ENCODE data around the gene GMCL2. TPM values are rescaled to one million over a fixed set of nuclear protein-coding genes. Genes with fewer than 3 reads are reported as not detected.
A peak's percentile ranks its signal among the peaks of the same experiment; 100 is the strongest.

GMCL2 gene
- total RNA-seq, 1 donor from 2014 or later, result not detected

- DNase-seq (ENCODE audit: low spot score), result no peak
Observed at GRCh38 chr5:178182158-178182876, 4.9 kb downstream of the GMCL2 start.

GRCh38 chr5:178180141-178180863 lies 6.9 kb downstream of the GMCL2 start:
- no peak for DNase-seq (ENCODE audit: low spot score)

- DNase-seq (ENCODE audit: low spot score), result no peak
Observed at GRCh38 chr5:178177569-178177968, 9.6 kb downstream of the GMCL2 start.

- no peak for DNase-seq (ENCODE audit: low spot score)
Observed at GRCh38 chr5:178176791-178177190, 10.4 kb downstream of the GMCL2 start.

- DNase-seq (ENCODE audit: low spot score), result no peak
Observed at GRCh38 chr5:178174456-178174855, 12.7 kb downstream of the GMCL2 start.

- no peak for DNase-seq (ENCODE audit: low spot score)
Observed at GRCh38 chr5:178170455-178170854, 16.7 kb downstream of the GMCL2 start.

- no peak for DNase-seq (ENCODE audit: low spot score)
Observed at GRCh38 chr5:178165581-178165980, 21.6 kb downstream of the GMCL2 start.

- peak; percentile 77 for DNase-seq (ENCODE audit: low spot score)
Observed at GRCh38 chr5:178163772-178164735, 23.1 kb downstream of the GMCL2 start.

- no peak for DNase-seq (ENCODE audit: low spot score)
Observed at GRCh38 chr5:178162481-178162880, 24.7 kb downstream of the GMCL2 start.

GRCh38 chr5:178160176-178160575 lies 27.0 kb downstream of the GMCL2 start:
- DNase-seq (ENCODE audit: low spot score), result no peak

- DNase-seq (ENCODE audit: low spot score), result no peak
Observed at GRCh38 chr5:178155065-178155464, 32.1 kb downstream of the GMCL2 start.

- DNase-seq (ENCODE audit: low spot score), result peak; percentile 99
Observed at GRCh38 chr5:178153530-178154340, 33.4 kb downstream of the GMCL2 start, which contains the start of gene NHP2. Gene NHP2 (minus strand): TSS chr5:178153885. CDS start chr5:178153817, 68 bp downstream.

- no peak for DNase-seq (ENCODE audit: low spot score)
Observed at GRCh38 chr5:178152491-178153444, 34.4 kb downstream of the GMCL2 start.

GRCh38 chr5:178150977-178151734 lies 36.0 kb downstream of the GMCL2 start:
- no peak for DNase-seq (ENCODE audit: low spot score)

- DNase-seq (ENCODE audit: low spot score), result no peak
Observed at GRCh38 chr5:178149199-178149932, 37.8 kb downstream of the GMCL2 start.

GRCh38 chr5:178147406-178147805 lies 39.8 kb downstream of the GMCL2 start:
- DNase-seq (ENCODE audit: low spot score), result no peak

GRCh38 chr5:178145965-178146820 lies 41.0 kb downstream of the GMCL2 start:
- DNase-seq (ENCODE audit: low spot score), result peak; percentile 64

Measured in mucosa of gallbladder (tissue), 1 donor.